ENCODE results near the gene KCNJ10. TPM values are rescaled to one million over a fixed set of nuclear protein-coding genes. Genes with fewer than 3 reads are reported as not detected.

Gene KCNJ10
- total RNA-seq, 1 donor from 2014 or later, result not detected

DNA sequence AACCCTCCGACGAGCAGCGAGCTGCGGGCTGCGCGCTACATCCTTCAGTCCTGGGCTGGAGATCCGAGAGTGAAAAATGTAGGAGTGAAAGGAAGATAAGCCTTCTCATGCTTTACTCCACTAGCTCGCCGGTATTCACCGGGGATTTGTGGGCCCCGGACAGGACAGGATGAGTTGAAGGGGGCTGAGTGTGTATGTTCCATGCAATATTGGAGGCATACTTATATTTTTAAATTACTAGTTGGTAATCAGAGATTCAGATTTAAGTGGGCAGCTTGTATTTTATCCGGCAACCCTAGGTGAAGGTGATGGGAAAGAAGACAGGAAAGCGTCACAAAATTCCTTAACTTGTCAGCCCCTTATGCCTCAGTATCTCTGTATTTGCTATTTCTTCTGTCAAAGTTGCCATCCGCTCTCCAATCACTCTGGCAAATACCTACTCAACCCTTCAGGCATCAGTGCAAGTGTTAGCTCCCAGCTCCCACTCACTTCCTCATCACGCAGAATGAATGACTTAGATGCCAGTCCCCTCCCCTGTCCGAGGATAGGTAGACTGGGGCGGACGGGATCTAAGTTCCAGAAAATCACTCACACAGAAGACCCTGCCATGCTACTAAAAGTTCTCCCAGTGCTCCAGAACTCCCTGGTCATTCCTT, 37.7 kb downstream of the KCNJ10 start:
- H3K9me3 Mint-ChIP-seq, result no peaks in the 10 kb centered on the region
- peak overlapping the region; percentile 87 for H3K27ac Mint-ChIP-seq
- peak overlapping the region; percentile 97 for H3K4me3 Mint-ChIP-seq
- peaks cover 36% of the 10 kb centered on the region for H3K4me1 Mint-ChIP-seq (ENCODE audit: low read depth)
- H3K36me3 Mint-ChIP-seq (ENCODE audit: low read depth), result peaks cover 6% of the 10 kb centered on the region
- peaks cover 20% of the 10 kb centered on the region for H3K27me3 Mint-ChIP-seq (ENCODE audit: insufficient read depth)
- intact Hi-C loops (cut with micrococcal nuclease), result loop anchor here (1.0 to 5.0 kb wide), 4 partner anchors 15 to 230 kb away; partner anchors contain the start of gene DCAF8
- DNase-seq (ENCODE audit: low spot score), result no peak

DNA sequence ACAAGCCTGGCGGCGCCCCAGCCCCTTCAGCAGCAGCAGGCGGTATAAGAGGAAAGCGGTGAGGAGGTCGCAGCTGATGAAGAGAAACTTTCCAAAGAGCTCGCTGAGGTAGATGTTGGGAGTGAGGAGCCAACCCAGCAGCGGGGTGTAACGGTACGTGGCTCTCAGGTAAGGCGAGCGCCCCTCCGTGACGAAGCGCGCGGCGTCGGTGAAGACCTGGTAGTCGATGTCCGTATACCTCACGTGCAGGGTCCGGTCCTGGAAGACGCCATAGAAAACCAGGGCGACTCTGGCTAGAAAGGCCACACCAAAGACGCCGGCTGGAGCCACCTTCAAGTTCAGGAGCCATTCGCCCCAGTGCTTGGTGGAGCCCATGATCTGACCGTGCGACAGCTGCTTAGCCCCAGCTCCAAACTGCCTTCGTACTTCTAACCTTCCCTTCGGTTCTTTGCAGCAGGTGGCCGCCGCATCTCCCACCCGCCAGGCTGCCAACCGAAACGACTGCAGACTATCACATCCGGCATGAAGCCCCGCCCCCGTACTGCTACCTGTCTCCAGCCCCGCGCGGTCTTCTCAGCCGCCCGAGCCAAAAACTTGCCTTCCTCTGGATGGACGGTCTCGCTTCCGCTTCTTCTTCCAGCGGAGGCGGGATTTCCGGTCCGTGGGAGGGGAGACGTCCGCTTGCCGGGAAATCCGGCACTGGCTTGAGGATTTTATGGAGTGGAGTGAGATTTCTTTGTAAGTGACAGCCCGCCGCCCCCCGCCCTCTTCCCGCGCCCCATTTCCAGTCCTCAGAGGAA, 38.4 kb downstream of the KCNJ10 start, which contains the start of gene PIGM:
Gene PIGM, minus strand, starts transcription at position 626 of the 800 bp plus-strand sequence. Its CDS starts 251 bp downstream, at position 375.
- Mint-ChIP-seq H3K9me3 (no peaks in the 10 kb centered on the region), H3K27ac (peak within 1 kb of the TSS; percentile 87), H3K4me3 (peak within 1 kb of the TSS; percentile 97), H3K36me3 (ENCODE audit: low read depth) (peaks cover 8% of the 10 kb centered on the region), H3K27me3 (ENCODE audit: insufficient read depth) (peaks cover 16% of the 10 kb centered on the region), H3K4me1 (ENCODE audit: low read depth) (peaks cover 36% of the 10 kb centered on the region)
- intact Hi-C loops (cut with micrococcal nuclease), result loop anchor here (1.0 to 5.0 kb wide), 9 partner anchors 15 to 1017 kb away; partner anchors contain the start of genes DCAF8, DUSP23, IGSF8 and TAGLN2
- DNase-seq (ENCODE audit: low spot score), result peak; percentile 91

- H3K4me1 Mint-ChIP-seq (ENCODE audit: low read depth), result peaks cover 36% of the 10 kb centered on the region
- H3K4me3 Mint-ChIP-seq, result peak overlapping the region; percentile 97
- intact Hi-C loops (cut with micrococcal nuclease), result loop anchor here (1.0 to 5.0 kb wide), 6 partner anchors 47 to 1016 kb away; partner anchors contain the start of genes DCAF8, DUSP23, IGSF8 and TAGLN2
These were observed 39.1 kb downstream of the KCNJ10 start for GRCh38 chr1:160030657-160031364.

DNA sequence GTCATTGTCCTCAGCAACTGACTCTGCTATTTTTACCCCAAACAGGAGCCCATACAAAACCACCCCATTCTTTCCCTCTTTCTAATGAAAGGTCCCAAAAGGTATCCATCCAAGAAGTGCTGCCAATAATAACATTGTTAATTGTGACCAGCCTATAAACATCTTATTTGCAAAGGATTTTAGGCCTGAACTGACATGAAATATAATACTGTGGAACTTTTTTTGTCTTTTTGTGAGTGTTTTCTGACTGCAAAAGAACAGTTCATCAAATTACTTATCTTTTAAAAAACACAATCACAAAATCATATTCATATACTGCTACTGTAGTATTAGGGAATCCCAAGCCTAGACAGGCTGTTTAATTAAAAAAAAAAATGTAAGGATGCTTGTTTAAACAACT, 41.5 kb downstream of the KCNJ10 start:
- no peak for DNase-seq (ENCODE audit: low spot score)
- H3K27ac Mint-ChIP-seq, result no peak overlapping the region
- H3K4me1 Mint-ChIP-seq (ENCODE audit: low read depth), result peaks cover 36% of the 10 kb centered on the region
- intact Hi-C loops (cut with micrococcal nuclease), result no loop called here
- no peak overlapping the region for H3K4me3 Mint-ChIP-seq
- no peaks in the 10 kb centered on the region for H3K9me3 Mint-ChIP-seq
- peaks cover 2% of the 10 kb centered on the region for H3K27me3 Mint-ChIP-seq (ENCODE audit: insufficient read depth)
- peaks cover 8% of the 10 kb centered on the region for H3K36me3 Mint-ChIP-seq (ENCODE audit: low read depth)

More at GRCh38 chr1:160030657-160031364, 39.1 kb downstream of the KCNJ10 start:
- Mint-ChIP-seq H3K27ac (peak overlapping the region; percentile 80), H3K36me3 (ENCODE audit: low read depth) (peaks cover 8% of the 10 kb centered on the region), H3K27me3 (ENCODE audit: insufficient read depth) (peaks cover 12% of the 10 kb centered on the region), H3K9me3 (no peaks in the 10 kb centered on the region)
- no peak for DNase-seq (ENCODE audit: low spot score)

GRCh38 chr1:160025314-160025713, 44.6 kb downstream of the KCNJ10 start:
- Mint-ChIP-seq H3K9me3 (no peaks in the 10 kb centered on the region), H3K27ac (no peak overlapping the region), H3K4me3 (no peak overlapping the region), H3K4me1 (ENCODE audit: low read depth) (peaks cover 9% of the 10 kb centered on the region), H3K36me3 (ENCODE audit: low read depth) (peaks cover 2% of the 10 kb centered on the region), H3K27me3 (ENCODE audit: insufficient read depth) (no peaks in the 10 kb centered on the region)
- DNase-seq (ENCODE audit: low spot score), result no peak
- intact Hi-C loops (cut with micrococcal nuclease), result no loop called here

DNA sequence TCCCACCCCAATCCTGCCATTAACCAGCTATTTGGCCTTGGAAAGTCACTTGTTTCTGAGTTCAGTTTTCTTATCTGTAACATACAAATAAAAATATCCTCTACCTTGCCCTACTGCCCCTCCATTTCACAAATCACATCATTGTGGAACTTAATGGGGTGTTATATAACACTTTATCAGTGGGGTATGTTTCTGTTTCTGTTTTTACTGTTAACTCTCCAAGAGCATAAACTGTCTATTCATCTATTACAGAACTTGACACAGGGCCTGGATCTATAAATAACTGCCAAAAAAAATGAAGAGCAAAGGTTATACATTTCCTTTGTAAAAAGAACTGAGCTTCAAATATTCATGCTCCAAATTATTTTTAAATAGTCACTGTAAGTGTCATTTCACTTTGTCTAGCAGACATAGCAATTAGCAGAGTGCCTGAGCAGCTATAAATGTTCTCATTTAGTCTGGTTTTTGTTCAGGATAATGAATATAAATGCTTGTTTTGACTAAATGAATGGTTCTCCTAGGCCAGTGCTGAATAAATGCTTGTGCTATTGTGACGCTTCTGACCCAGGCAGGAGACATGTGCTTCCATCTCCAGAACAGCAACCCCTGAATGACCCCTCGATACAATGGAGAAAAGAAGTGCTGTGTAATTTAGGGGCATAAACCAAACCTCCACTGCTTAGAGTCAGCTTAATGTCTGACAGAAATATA, 45.6 kb downstream of the KCNJ10 start:
- no peak overlapping the region for H3K4me3 Mint-ChIP-seq
- DNase-seq (ENCODE audit: low spot score), result no peak
- peaks cover 6% of the 10 kb centered on the region for H3K4me1 Mint-ChIP-seq (ENCODE audit: low read depth)
- H3K27ac Mint-ChIP-seq, result no peak overlapping the region
- peaks cover 2% of the 10 kb centered on the region for H3K36me3 Mint-ChIP-seq (ENCODE audit: low read depth)
- no peaks in the 10 kb centered on the region for H3K27me3 Mint-ChIP-seq (ENCODE audit: insufficient read depth)
- intact Hi-C loops (cut with micrococcal nuclease), result no loop called here
- H3K9me3 Mint-ChIP-seq, result no peaks in the 10 kb centered on the region

DNA sequence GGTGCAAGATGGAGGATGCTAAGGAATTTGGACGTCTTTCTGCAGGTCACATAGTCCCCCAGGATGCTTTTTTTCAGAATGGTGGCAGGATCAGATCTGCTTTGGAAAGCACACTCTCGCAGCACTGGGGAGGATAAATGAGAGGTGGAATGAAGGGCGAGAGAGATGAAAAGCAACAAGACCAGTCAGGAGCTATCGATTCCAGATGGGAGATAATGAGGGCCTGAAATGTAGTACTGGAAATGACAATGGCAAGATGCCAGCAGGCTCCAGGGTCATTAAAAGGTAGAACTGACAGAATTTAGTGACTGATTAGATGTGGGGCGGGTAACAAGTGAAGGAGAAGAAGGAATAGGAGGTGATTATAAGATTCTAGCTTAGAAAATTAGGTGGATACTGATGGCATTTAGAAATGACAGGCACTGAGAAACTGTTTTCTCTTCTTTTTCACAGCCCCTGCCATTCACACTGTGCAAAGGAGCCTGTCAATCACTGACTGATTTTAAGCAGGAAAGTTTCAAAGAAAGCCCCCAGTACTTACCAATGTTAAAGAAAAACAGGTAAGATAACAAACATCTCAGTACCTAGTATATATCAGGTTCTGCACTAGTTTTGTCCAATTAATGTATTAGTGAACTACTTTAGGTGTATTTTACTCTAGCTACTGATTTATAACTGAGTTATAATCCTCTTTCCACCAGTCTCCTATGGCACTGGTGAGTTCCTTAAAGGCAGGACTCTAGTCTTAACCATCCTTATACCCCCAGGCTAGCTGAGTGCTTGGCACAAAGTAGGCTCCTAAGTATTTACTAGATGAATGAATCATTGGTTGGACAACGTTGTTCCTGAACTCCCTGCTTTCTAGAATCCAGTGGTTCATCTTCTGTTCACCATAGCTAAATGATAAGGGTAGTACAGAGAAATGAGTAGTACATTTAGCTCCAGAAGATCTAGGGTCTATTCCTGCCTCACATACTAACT, 47.3 kb downstream of the KCNJ10 start:
- Mint-ChIP-seq H3K4me3 (no peak overlapping the region), H3K36me3 (ENCODE audit: low read depth) (peaks cover 2% of the 10 kb centered on the region), H3K4me1 (ENCODE audit: low read depth) (peaks cover 9% of the 10 kb centered on the region), H3K9me3 (no peaks in the 10 kb centered on the region), H3K27ac (no peak overlapping the region), H3K27me3 (ENCODE audit: insufficient read depth) (peaks cover 7% of the 10 kb centered on the region)
- intact Hi-C loops (cut with micrococcal nuclease), result no loop called here
- DNase-seq (ENCODE audit: low spot score), result no peak

GRCh38 chr1:160021376-160022074, 48.4 kb downstream of the KCNJ10 start:
- intact Hi-C loops (cut with micrococcal nuclease), result no loop called here
- no peak for DNase-seq (ENCODE audit: low spot score)
- H3K27ac Mint-ChIP-seq, result no peak overlapping the region
- H3K27me3 Mint-ChIP-seq (ENCODE audit: insufficient read depth), result peaks cover 13% of the 10 kb centered on the region
- H3K4me3 Mint-ChIP-seq, result no peak overlapping the region
- no peaks in the 10 kb centered on the region for H3K9me3 Mint-ChIP-seq
- no peaks in the 10 kb centered on the region for H3K36me3 Mint-ChIP-seq (ENCODE audit: low read depth)
- peaks cover 9% of the 10 kb centered on the region for H3K4me1 Mint-ChIP-seq (ENCODE audit: low read depth)

- Mint-ChIP-seq H3K27ac (no peak overlapping the region), H3K36me3 (ENCODE audit: low read depth) (no peaks in the 10 kb centered on the region), H3K4me3 (no peak overlapping the region), H3K4me1 (ENCODE audit: low read depth) (peaks cover 9% of the 10 kb centered on the region), H3K9me3 (no peaks in the 10 kb centered on the region), H3K27me3 (ENCODE audit: insufficient read depth) (peaks cover 13% of the 10 kb centered on the region)
- intact Hi-C loops (cut with micrococcal nuclease), result no loop called here
- no peak for DNase-seq (ENCODE audit: low spot score)
These were observed 49.8 kb downstream of the KCNJ10 start for GRCh38 chr1:160020196-160020595.

DNA sequence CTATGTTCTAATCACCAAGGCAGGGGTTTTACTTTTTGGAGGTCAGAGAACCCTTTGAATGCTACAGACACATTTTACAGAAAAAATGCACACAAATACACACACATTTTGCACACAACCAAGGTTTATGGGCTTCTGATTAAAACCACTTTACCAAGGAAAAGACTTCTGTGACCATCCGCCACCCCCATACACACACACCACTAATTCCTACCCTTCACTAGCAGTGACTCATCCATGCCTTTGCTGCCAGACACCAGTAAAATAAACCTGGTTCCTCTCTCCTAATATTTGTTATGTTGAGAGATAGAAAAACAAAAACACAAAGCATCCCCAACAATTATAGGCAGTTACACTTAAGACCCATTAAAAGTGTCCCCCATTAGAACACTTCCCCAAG, 51.1 kb downstream of the KCNJ10 start:
- Mint-ChIP-seq H3K27ac (no peak overlapping the region), H3K4me1 (ENCODE audit: low read depth) (peaks cover 9% of the 10 kb centered on the region), H3K4me3 (no peak overlapping the region), H3K9me3 (no peaks in the 10 kb centered on the region), H3K27me3 (ENCODE audit: insufficient read depth) (peaks cover 14% of the 10 kb centered on the region), H3K36me3 (ENCODE audit: low read depth) (no peaks in the 10 kb centered on the region)
- no peak for DNase-seq (ENCODE audit: low spot score)
- intact Hi-C loops (cut with micrococcal nuclease), result no loop called here

GRCh38 chr1:160018347-160018746, 51.6 kb downstream of the KCNJ10 start:
- peaks cover 9% of the 10 kb centered on the region for H3K4me1 Mint-ChIP-seq (ENCODE audit: low read depth)
- H3K36me3 Mint-ChIP-seq (ENCODE audit: low read depth), result no peaks in the 10 kb centered on the region
- H3K27ac Mint-ChIP-seq, result no peak overlapping the region
- DNase-seq (ENCODE audit: low spot score), result no peak
- H3K9me3 Mint-ChIP-seq, result no peaks in the 10 kb centered on the region
- H3K27me3 Mint-ChIP-seq (ENCODE audit: insufficient read depth), result peaks cover 19% of the 10 kb centered on the region
- intact Hi-C loops (cut with micrococcal nuclease), result no loop called here
- H3K4me3 Mint-ChIP-seq, result no peak overlapping the region

Measured in activated T-helper 1 cell treated with anti-CD3 and anti-CD28 coated beads, Interleukin-12 subunit alpha, Interleukin-12 subunit beta, Interleukin-2, Interleukin-4 antibody, amounts not matched to agents 30 ng/mL and 10 ng/mL and 1 ng/mL, durations not matched to agents 14 hours and 24 hours and 36 hours (primary cell).